Stimulated activated CD8-positive, alpha-beta memory T cell treated with anti-CD3 and anti-CD28 coated beads, Interleukin-12 subunit alpha, Interleukin-12 subunit beta, amount 100 ng/mL, for 24 hours (primary cell): ENCODE data around the gene RUNX2.

Experiments used
- DNase-seq: peaks from one replicate; pipeline ENCODE4 v3.0.0-alpha.2; 2020; ENCODE audit errors: extremely low read depth

RUNX2 gene

DNA sequence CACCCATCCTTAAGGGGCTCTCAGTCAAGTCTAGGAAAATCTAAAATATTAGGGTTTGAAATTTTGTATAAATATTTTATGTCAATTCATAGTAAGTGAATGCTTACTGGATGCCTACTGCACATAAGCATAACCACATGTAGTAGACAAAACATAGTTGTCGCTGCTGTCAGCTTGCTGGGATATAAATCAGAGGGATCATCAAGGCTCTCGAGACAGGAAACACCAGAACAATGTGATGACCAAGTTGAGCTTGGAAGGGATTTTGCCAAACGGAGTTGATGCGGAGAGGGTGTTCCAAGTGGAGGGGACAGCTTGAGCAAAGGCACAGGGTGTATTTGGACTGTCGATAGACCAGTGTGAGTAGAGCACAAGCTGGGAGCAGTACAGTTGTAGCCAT is 155.4 kb downstream of the RUNX2 start:
- DNase-seq = no peak

DNA sequence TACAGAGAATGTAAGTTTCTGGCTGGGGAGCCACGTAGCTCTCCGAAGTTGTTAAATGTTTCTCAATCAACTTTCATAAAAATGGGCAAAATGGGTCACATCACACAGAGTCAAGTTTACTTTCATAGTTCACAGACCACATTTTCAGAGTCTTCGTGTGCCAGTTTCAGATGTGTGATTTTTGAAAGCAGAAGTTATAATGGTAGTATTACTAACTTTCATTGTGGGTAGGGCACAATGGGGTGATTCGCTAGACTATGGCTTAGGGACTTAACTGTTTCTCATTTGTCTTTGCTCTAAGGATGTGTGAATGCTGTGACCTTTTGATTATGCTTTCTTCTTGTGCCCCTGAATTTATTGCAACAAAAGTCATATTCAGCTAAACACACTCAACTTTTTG is 158.6 kb downstream of the RUNX2 start:
- DNase-seq = no peak

- DNase-seq = no peak
Observed at GRCh38 chr6:45487645-45488044, 159.5 kb downstream of the RUNX2 start.

- DNase-seq = no peak
Observed at GRCh38 chr6:45488269-45488668, 160.1 kb downstream of the RUNX2 start.

DNA sequence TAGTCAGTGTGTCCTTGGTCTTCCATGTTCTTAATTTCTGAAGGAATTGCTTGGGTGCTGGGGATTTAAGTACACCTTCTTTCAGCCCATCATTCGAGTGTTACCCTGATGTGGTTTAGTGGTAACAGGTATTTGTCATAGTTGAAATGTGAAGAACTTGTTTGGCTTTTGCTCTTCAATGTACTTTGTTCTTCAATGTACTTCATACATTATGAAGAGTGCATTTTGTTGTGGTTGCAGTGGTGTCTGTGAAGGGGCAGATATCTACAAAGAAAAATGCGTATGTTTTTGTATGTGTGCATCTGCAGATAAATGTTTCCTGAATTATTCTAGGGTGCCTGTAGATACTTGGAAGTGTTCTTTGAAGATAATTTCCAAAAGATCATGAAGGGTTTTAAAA is 160.8 kb downstream of the RUNX2 start:
- no peak for DNase-seq

DNA sequence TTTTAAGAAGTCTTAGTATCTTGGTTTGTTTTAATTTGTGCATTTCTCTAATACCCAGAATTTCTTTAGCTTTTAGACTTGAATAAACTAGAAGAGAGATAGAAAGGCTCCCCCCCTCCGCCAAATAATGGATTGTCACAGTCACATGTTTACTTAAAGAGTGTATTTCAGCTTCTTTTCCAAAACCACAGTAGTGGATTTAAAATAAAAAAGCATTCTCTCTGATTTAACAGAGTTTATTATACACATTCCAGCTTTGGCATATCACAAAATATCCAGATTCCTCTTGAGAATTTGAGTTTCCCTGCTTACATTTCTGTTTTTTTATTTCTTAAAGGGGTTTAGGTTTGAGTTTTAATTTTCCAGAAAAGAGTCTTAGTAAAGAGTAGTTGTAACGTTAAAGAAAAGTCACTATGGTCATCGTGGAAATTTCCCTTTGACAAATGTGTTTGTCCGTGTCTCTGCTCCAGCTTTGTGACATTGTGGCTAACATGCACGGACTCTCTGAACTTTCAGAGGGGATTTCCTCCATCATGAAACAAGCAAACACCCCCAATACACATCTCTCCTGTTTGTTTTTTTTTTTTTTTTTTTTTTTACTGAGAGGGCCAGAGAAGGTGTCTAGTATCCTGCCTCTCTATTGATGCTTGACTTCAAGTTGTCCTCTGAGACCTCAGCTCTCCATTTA is 163.1 kb downstream of the RUNX2 start:
- DNase-seq = no peak

- no peak for DNase-seq
Observed at GRCh38 chr6:45491874-45492273, 163.7 kb downstream of the RUNX2 start.

GRCh38 chr6:45493761-45494160 is 165.6 kb downstream of the RUNX2 start:
- no peak for DNase-seq

GRCh38 chr6:45494416-45495135 is 166.4 kb downstream of the RUNX2 start:
- no peak for DNase-seq

GRCh38 chr6:45495429-45496084 is 167.4 kb downstream of the RUNX2 start:
- DNase-seq = no peak

DNA sequence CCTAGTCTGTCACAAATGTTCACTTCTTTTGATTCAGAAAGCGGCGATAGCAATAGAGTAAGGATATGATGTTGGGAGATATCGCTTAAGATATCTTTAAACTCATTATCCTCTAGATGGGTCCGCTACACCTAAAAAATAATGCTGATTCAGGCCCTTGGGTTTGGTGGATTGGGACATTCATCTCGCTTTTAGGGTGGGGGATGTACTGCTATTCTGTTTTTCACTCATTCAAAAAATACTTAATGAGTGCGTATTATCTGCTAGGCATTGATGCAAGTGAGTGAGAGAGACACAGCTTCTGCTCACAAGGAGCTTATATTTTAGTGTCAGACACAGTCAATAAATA is 167.9 kb downstream of the RUNX2 start:
- DNase-seq = no peak

GRCh38 chr6:45498591-45498990 is 170.5 kb downstream of the RUNX2 start:
- no peak for DNase-seq

DNA sequence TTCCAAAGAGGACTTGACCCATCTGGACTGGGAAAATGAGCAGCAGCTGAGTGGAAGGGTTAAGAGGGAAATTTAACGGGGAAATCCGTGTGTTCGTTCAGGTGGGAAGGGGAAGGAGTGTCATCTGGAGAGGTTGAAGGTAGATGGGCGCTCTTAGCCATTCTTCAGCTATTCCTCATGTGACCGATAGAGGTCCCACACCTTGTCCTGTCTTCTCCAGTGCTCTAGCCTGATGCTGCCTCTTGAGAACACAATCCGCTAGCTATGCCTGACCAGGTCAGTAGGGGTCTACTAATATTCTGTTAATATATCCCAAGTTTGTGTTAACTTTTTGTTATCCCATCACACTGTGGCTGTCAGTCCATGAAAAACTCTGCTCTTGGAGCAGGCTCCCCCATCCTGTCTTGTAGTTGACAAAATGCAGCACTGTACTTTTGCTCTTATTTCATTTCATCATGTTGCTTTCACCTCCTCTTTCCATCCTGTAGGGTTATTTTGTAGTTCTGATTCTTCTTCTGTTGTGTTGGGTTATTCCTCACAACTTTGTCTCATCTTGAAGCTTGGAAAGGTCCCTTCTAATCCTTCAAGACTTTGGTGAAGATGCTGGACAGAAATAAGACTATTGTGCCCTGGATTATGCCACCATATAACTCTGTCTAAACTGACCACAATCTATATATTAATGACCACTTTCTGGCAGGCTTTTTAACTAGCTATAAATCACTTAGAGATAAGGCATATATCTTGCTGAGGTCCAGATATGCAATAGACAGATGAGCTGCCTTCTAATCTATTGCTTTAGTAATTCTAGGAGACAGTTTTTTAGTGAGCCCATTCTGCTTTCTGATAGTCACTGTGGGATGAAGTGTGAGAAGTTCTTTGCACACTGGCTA is 173.0 kb downstream of the RUNX2 start:
- DNase-seq = no peak

- DNase-seq = no peak
Observed at GRCh38 chr6:45502456-45502855, 174.3 kb downstream of the RUNX2 start.

- no peak for DNase-seq
Observed at GRCh38 chr6:45504947-45505346, 176.8 kb downstream of the RUNX2 start.

GRCh38 chr6:45505470-45505869 is 177.3 kb downstream of the RUNX2 start:
- DNase-seq = no peak

GRCh38 chr6:45507186-45507585 is 179.1 kb downstream of the RUNX2 start:
- no peak for DNase-seq

DNA sequence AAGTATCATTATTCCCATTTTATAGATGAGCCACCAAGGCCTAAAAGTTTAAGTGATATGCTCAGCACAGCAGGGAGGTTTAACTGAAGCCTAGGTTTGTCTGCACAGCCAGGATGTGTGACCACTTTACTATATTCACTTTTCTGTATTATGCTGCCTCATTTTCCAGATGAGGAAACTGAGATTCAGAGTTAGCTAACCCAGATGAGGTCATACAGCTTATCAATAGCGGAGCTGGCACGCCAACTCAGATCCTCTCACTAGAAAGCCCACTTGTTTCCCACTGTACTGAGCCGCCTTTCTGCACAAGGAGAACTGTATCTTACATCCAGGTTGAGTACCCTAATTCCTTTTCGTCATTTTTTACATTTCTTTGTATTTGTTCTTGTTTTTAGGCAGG is 181.3 kb downstream of the RUNX2 start:
- DNase-seq = no peak

- no peak for DNase-seq
Observed at GRCh38 chr6:45512717-45513116, 184.6 kb downstream of the RUNX2 start.

GRCh38 chr6:45513213-45513618 is 185.1 kb downstream of the RUNX2 start:
- no peak for DNase-seq

DNA sequence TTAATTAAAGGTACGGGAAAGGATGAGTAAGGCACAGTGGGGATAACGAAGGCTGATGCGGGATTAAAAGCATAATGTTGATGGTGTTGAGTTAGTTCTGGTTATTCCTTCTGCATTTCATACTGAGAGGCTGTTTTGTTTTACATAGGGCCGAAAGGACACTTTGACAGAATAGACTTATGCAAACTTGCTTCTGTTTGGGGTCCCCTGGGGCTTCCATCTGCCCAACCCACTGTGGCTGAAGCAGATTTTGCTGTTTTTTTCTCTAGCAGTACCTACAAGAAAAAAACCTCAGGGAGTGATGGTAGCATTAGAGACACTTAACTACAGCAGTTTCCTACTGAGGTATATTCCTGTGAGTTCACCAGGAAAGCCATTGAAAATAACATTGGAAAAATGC is 185.7 kb downstream of the RUNX2 start:
- no peak for DNase-seq
